Measurements from ENCODE around the gene NPB. TPM values are rescaled to one million over a fixed set of nuclear protein-coding genes. Genes with fewer than 3 reads are reported as not detected.

NPB gene
- polyA plus RNA-seq, 1 donor from 2014 or later: 1.3 TPM

- Histone ChIP-seq H3K79me2 (replicated peaks; ENCODE audit: insufficient read depth, low read length) (peaks cover 13% of the 10 kb centered on the region), H4K20me1 (ENCODE audit: insufficient read depth) (no peaks in the 10 kb centered on the region), H3K4me3 (ENCODE audit: low read length) (peak overlapping the region; percentile 79), H3K9ac (ENCODE audit: low read length) (no peak overlapping the region), H3K27ac (ENCODE audit: low read length) (no peak overlapping the region), H2AFZ (ENCODE audit: low read depth, low read length) (no peak overlapping the region), H3K4me2 (ENCODE audit: low read length) (no peak overlapping the region), H3F3A (ENCODE audit: insufficient read depth, low read length, poor library complexity, severe bottlenecking) (no peaks in the 10 kb centered on the region), H3K9me3 (ENCODE audit: low read length) (no peaks in the 10 kb centered on the region), H3K36me3 (ENCODE audit: insufficient read depth, low read length) (no peaks in the 10 kb centered on the region), H3K9me2 (ENCODE audit: insufficient read depth, low read length) (no peaks in the 10 kb centered on the region), H3K27me3 (ENCODE audit: insufficient read depth, low read depth, low read length) (no peaks in the 10 kb centered on the region)
- TF ChIP-seq RAD21 (conservative IDR thresholded peaks at IDR 0.05) (no peak), CTCF (IDR thresholded peaks at IDR 0.05; ENCODE audit: poor library complexity, severe bottlenecking) (no peak), REST (IDR thresholded peaks at IDR 0.05; ENCODE audit: borderline replicate concordance) (no peak), POLR2AphosphoS5 (IDR thresholded peaks at IDR 0.05) (no peak), EP300 (conservative IDR thresholded peaks at IDR 0.05; ENCODE audit: poor library complexity, severe bottlenecking) (no peak), EZH2 (IDR thresholded peaks at IDR 0.05; ENCODE audit: borderline replicate concordance, insufficient read depth, low read length, poor library complexity, severe bottlenecking) (no peak)
These were observed 14.4 kb downstream of the NPB start for GRCh38 chr17:81916234-81917001.

GRCh38 chr17:81917565-81918332 is 15.7 kb downstream of the NPB start, which contains the start of gene SIRT7:
Gene SIRT7 (minus strand): TSS chr17:81918176. CDS start chr17:81918131, 45 bp downstream.
- peak within 1 kb of the TSS; percentile 58 for H3K27ac ChIP-seq (ENCODE audit: low read length)
- no peaks in the 10 kb centered on the region for H3K36me3 ChIP-seq (ENCODE audit: insufficient read depth, low read length)
- TF ChIP-seq MXI1 (conservative IDR thresholded peaks at IDR 0.05; ENCODE audit: poor library complexity, severe bottlenecking): peak; percentile 81
- peak; percentile 31 for TF ChIP-seq RAD21 (conservative IDR thresholded peaks at IDR 0.05)
- TF ChIP-seq EZH2 (IDR thresholded peaks at IDR 0.05; ENCODE audit: borderline replicate concordance, insufficient read depth, low read length, poor library complexity, severe bottlenecking): no peak
- peak; percentile 77 for TF ChIP-seq POLR2AphosphoS5 (IDR thresholded peaks at IDR 0.05)
- TF ChIP-seq TAF1 (IDR thresholded peaks at IDR 0.05; ENCODE audit: low read depth): no peak
- TF ChIP-seq CTCF (IDR thresholded peaks at IDR 0.05; ENCODE audit: poor library complexity, severe bottlenecking): no peak
- peak; percentile 41 for TF ChIP-seq SMC3 (conservative IDR thresholded peaks at IDR 0.05; ENCODE audit: poor library complexity)
- no peak for TF ChIP-seq REST (IDR thresholded peaks at IDR 0.05; ENCODE audit: borderline replicate concordance)
- H2AFZ ChIP-seq (ENCODE audit: low read depth, low read length): peak within 1 kb of the TSS; percentile 14
- no peaks in the 10 kb centered on the region for H3K9me2 ChIP-seq (ENCODE audit: insufficient read depth, low read length)
- H3K4me2 ChIP-seq (ENCODE audit: low read length): peak within 1 kb of the TSS; percentile 90
- peaks cover 13% of the 10 kb centered on the region for H3K79me2 ChIP-seq (replicated peaks; ENCODE audit: insufficient read depth, low read length)
- H3K4me3 ChIP-seq (ENCODE audit: low read length): peak within 1 kb of the TSS; percentile 79
- no peaks in the 10 kb centered on the region for H4K20me1 ChIP-seq (ENCODE audit: insufficient read depth)
- H3K9me3 ChIP-seq (ENCODE audit: low read length): no peaks in the 10 kb centered on the region
- peak within 1 kb of the TSS; percentile 68 for H3K9ac ChIP-seq (ENCODE audit: low read length)
- H3F3A ChIP-seq (ENCODE audit: insufficient read depth, low read length, poor library complexity, severe bottlenecking): no peaks in the 10 kb centered on the region
- no peaks in the 10 kb centered on the region for H3K27me3 ChIP-seq (ENCODE audit: insufficient read depth, low read depth, low read length)
